Smooth muscle cell (in vitro differentiated cells): ENCODE data around the gene DOCK3. TPM values are rescaled to one million over a fixed set of nuclear protein-coding genes. Genes with fewer than 3 reads are reported as not detected.

ENCODE experiments used
- DNase-seq: peaks from one replicate; lab custom pipeline; 2025; ENCODE audit not compliant: unreplicated experiment; lab: John Stamatoyannopoulos, UW
- H2AFZ ChIP-seq: fragments of 200-600 bp; sonication (generic); 2 replicates; pipeline ENCODE4 v1.6.0; 2016; ENCODE audit warnings: antibody characterized with exemption, low read depth, mild to moderate bottlenecking
- H3F3A ChIP-seq: fragments of 200-600 bp; sonication (generic); 2 replicates; pipeline ENCODE4 v1.6.0; 2017; ENCODE audit warnings: antibody characterized with exemption, low read depth
- H3K27ac ChIP-seq: fragments of 200-600 bp; sonication (generic); 2 replicates; pipeline ENCODE4 v1.5.1; 2016; ENCODE audit warnings: low read depth, mild to moderate bottlenecking
- H3K27me3 ChIP-seq: fragments of 200-600 bp; sonication (generic); 2 replicates; pipeline ENCODE4 v1.6.1; 2016; ENCODE audit warnings: low read depth, mild to moderate bottlenecking
- H3K36me3 ChIP-seq: fragments of 200-600 bp; sonication (generic); 2 replicates; pipeline ENCODE4 v1.5.1; 2016; ENCODE audit warnings: low read depth
- H3K4me1 ChIP-seq: fragments of 200-600 bp; sonication (generic); 2 replicates; pipeline ENCODE4 v1.5.1; 2016; ENCODE audit warnings: low read depth
- H3K4me2 ChIP-seq: fragments of 200-600 bp; sonication (generic); 2 replicates; pipeline ENCODE4 v1.6.0; 2016; ENCODE audit warnings: mild to moderate bottlenecking
- H3K4me3 ChIP-seq: fragments of 200-600 bp; sonication (generic); 2 replicates; pipeline ENCODE4 v1.5.1; 2016; ENCODE audit warnings: mild to moderate bottlenecking
- H3K79me2 ChIP-seq: fragments of 200-600 bp; sonication (generic); 2 replicates; pipeline ENCODE4 v1.6.0; 2016; ENCODE audit warnings: low read depth, mild to moderate bottlenecking
- H3K9ac ChIP-seq: fragments of 200-600 bp; sonication (generic); 2 replicates; pipeline ENCODE4 v1.6.0; 2016; ENCODE audit warnings: low read depth
- H3K9me3 ChIP-seq: fragments of 200-600 bp; sonication (generic); replicated peaks from 2 replicates; pipeline ENCODE4 v1.5.1; 2016; ENCODE audit warnings: low read depth
- H4K20me1 ChIP-seq: fragments of 200-600 bp; sonication (generic); 2 replicates; pipeline ENCODE4 v1.6.0; 2016; ENCODE audit warnings: low read depth
- WGBS: methylation state at CpG from one replicate; pipeline ENCODE4 v1.1.7; 2016; ENCODE audit warnings: low lambda C conversion rate; 5-methylcytosine and 5-hydroxymethylcytosine counted together
- polyA plus RNA-seq: library from polyadenylated mRNA; unstranded; fragments of >200 nt; fragmentation: Nextera tagmentation; extraction: Ambion mirVana; gene quantifications from 2 replicates; pipeline ENCODE4 v1.2.1, GENCODE V29; 2016
- total RNA-seq: library from RNA; depleted of rRNA; stranded (reverse); fragments of >200 nt; gene quantifications from 2 replicates; pipeline ENCODE4 v1.2.3, GENCODE V29; 2014
- TF ChIP-seq, protein P1 (sequence below): fragments of 200-600 bp; sonication (generic); IDR thresholded peaks from 2 replicates; pipeline ENCODE4 v1.5.1; 2017; ENCODE audit warnings: borderline replicate concordance, mild to moderate bottlenecking, antibody characterized with exemption; ENCODE audit not compliant: insufficient read depth, poor library complexity, severe bottlenecking

The DOCK3 gene
- total and polyA plus RNA-seq, 2 experiments from 2014 or later = 0.29 to 2.2 TPM

DNA sequence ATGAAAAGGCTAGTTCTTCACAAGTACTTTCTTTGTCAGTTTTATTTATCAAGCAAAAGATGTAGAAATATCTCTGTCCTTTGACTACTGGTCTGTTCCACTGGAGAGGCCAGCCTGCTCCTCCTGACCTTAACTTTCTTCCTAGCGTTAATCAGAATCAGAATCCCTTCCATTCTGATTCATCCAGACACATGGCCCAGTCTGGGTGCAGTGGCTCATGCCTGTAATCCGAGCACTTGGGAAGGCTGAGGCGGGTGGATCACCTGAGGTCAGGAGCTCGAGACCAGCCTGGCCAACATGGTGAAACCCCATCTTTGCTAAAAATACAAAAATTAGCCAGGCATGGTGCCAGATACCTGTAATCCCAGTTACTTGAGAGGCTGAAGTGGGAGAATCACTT lies 678.4 kb downstream of the DOCK3 start:
- Histone ChIP-seq H3K79me2 (no peaks in the 10 kb centered on the region), H2AFZ (no peak overlapping the region), H3K4me2 (no peak overlapping the region), H3K36me3 (no peaks in the 10 kb centered on the region), H3F3A (no peaks in the 10 kb centered on the region), H4K20me1 (no peaks in the 10 kb centered on the region), H3K9ac (no peak overlapping the region), H3K27ac (no peak overlapping the region), H3K9me3 (no peaks in the 10 kb centered on the region), H3K27me3 (no peaks in the 10 kb centered on the region), H3K4me3 (no peak overlapping the region), H3K4me1 (no peaks in the 10 kb centered on the region)
- no peak for DNase-seq
- 78% methylated on average over 4 of the region's 4 CpGs for WGBS
- TF ChIP-seq, protein P1, sequence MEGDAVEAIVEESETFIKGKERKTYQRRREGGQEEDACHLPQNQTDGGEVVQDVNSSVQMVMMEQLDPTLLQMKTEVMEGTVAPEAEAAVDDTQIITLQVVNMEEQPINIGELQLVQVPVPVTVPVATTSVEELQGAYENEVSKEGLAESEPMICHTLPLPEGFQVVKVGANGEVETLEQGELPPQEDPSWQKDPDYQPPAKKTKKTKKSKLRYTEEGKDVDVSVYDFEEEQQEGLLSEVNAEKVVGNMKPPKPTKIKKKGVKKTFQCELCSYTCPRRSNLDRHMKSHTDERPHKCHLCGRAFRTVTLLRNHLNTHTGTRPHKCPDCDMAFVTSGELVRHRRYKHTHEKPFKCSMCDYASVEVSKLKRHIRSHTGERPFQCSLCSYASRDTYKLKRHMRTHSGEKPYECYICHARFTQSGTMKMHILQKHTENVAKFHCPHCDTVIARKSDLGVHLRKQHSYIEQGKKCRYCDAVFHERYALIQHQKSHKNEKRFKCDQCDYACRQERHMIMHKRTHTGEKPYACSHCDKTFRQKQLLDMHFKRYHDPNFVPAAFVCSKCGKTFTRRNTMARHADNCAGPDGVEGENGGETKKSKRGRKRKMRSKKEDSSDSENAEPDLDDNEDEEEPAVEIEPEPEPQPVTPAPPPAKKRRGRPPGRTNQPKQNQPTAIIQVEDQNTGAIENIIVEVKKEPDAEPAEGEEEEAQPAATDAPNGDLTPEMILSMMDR = no peak

DNA sequence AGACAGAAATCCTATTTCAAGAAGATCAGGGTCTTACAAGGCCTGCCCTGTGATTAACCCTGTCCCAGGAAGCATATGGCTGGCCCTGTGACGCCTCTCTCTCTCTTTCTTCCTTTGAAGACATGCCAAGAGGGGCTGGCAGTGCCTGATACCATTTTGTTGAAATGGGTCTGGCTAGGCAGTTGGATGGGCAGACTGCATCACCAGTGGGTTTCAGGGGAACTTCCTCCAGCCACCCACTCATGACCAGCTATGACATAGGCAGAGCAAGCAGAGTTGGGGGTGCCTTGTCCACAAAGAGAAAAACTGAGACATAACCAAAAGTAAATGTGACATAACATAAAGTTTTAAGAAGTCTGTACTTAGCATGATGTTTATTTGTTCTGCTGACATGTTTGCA lies 679.0 kb downstream of the DOCK3 start:
- no peak for DNase-seq
- Histone ChIP-seq H3K4me2 (no peak overlapping the region), H4K20me1 (no peaks in the 10 kb centered on the region), H3K4me1 (no peaks in the 10 kb centered on the region), H3F3A (no peaks in the 10 kb centered on the region), H3K9ac (no peak overlapping the region), H2AFZ (no peak overlapping the region), H3K9me3 (no peaks in the 10 kb centered on the region), H3K27ac (no peak overlapping the region), H3K79me2 (no peaks in the 10 kb centered on the region), H3K36me3 (no peaks in the 10 kb centered on the region), H3K4me3 (no peak overlapping the region), H3K27me3 (no peaks in the 10 kb centered on the region)
- TF ChIP-seq, protein P1 = no peak
- 88% methylated on average over 1 of the region's 1 CpG for WGBS

DNA sequence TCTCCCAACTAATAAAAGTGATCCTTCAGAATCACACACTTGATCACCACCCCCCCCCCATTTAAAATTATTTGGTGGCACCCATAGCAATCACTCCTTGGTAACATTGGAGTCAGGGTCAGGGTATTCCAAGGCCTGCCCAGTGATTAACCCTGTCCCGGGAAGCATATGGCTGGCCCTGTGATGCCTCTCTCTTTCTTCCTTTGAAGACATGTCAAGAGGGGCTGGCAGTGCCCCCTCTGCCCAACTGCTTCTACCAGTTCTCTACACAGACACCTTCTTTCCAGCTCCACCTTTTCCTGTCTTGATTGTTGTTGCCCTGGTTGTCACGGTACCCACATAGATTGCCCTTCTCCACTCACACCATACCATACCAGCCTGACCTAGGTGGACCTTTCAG lies 679.4 kb downstream of the DOCK3 start:
- no peaks in the 10 kb centered on the region for H3K27me3 ChIP-seq
- H3F3A ChIP-seq = no peaks in the 10 kb centered on the region
- H3K4me1 ChIP-seq = no peaks in the 10 kb centered on the region
- no peak overlapping the region for H2AFZ ChIP-seq
- H3K79me2 ChIP-seq = no peaks in the 10 kb centered on the region
- no peak overlapping the region for H3K9ac ChIP-seq
- no peak overlapping the region for H3K4me3 ChIP-seq
- DNase-seq = no peak
- no peaks in the 10 kb centered on the region for H4K20me1 ChIP-seq
- WGBS = 92% methylated on average over 2 of the region's 2 CpGs
- no peaks in the 10 kb centered on the region for H3K9me3 ChIP-seq
- H3K4me2 ChIP-seq = no peak overlapping the region
- TF ChIP-seq, protein P1 = no peak
- H3K36me3 ChIP-seq = no peaks in the 10 kb centered on the region
- no peak overlapping the region for H3K27ac ChIP-seq

DNA sequence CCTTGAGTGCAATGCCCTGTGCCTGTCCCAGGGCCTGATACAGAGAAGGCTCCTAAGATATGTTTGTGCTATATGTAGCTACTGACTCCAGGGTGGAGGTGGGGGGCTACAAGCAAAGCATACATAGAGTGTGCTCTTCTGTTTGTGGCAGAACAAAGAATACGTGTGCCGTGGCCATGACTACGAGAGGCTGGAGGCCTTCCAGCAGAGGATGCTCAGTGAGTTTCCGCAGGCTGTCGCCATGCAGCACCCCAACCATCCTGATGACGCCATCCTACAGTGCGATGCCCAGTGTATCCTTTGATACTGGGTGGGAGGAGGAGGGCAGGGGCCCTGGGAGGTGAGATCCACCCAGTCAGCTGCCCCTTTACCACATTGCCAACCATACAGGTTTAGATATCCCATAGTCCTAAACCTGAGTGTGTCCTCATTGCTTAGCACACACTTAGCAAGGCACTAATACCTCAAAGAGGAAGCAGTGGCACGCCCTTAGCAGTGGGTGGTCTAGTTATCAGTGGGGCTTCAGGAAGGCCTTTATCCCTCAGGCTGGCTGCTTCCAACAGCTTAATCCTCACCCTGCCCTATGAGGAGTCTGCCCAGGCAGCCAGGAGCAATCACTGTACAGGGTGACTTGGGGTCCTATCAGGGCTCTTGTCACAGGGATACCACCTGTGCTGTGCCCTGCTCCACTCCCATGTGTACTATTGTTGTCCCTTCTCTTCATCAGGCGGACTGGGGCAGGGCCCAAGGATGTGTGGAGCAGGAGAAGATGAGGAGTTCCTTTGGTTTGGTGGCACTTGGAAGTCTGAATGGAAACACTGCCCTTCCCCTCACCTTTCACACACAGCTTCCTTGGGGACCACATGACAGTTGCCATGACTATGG lies 680.2 kb downstream of the DOCK3 start:
- no peak overlapping the region for H3K27ac ChIP-seq
- 95% methylated on average over 9 of the region's 9 CpGs for WGBS
- H3F3A ChIP-seq = no peaks in the 10 kb centered on the region
- H3K27me3 ChIP-seq = no peaks in the 10 kb centered on the region
- no peaks in the 10 kb centered on the region for H3K36me3 ChIP-seq
- H3K4me3 ChIP-seq = no peak overlapping the region
- H4K20me1 ChIP-seq = no peaks in the 10 kb centered on the region
- H3K4me2 ChIP-seq = no peak overlapping the region
- no peaks in the 10 kb centered on the region for H3K4me1 ChIP-seq
- no peaks in the 10 kb centered on the region for H3K9me3 ChIP-seq
- no peaks in the 10 kb centered on the region for H3K79me2 ChIP-seq
- DNase-seq = no peak
- H3K9ac ChIP-seq = no peak overlapping the region
- no peak overlapping the region for H2AFZ ChIP-seq
- TF ChIP-seq, protein P1 = no peak
